GM21737 (cell line): Measurements from ENCODE around the gene PRM1.
"Not testable (repeated sequence)": the region's sequence is repeated elsewhere in the genome, so short reads cannot be mapped to it uniquely, and the experiment has no call there.

Experiments
- ATAC-seq: cut with Tn5 transposase; IDR thresholded peaks from one replicate; pipeline ENCODE4 v1.9.1; 2021; ENCODE audit warnings: mild to moderate bottlenecking, moderate library complexity; ENCODE audit not compliant: unreplicated experiment

Gene PRM1

GRCh38 chr16:11298143-11298900 is 17.2 kb upstream of the PRM1 start:
- ATAC-seq = no peak

- ATAC-seq = peak; percentile 74
These were observed 16.5 kb upstream of the PRM1 start for GRCh38 chr16:11297492-11298142.

- ATAC-seq = no peak
These were observed 15.8 kb upstream of the PRM1 start for GRCh38 chr16:11296706-11297491.

GRCh38 chr16:11296351-11296705 is 15.2 kb upstream of the PRM1 start:
- ATAC-seq = no peak

- no peak for ATAC-seq
These were observed 14.5 kb upstream of the PRM1 start for GRCh38 chr16:11295672-11296071.

- ATAC-seq = no peak
These were observed 11.1 kb upstream of the PRM1 start for GRCh38 chr16:11292076-11292748.

- no peak for ATAC-seq
These were observed 10.1 kb upstream of the PRM1 start for GRCh38 chr16:11291091-11291703.

GRCh38 chr16:11290102-11290893 is 9.2 kb upstream of the PRM1 start:
- no peak for ATAC-seq

GRCh38 chr16:11289696-11290095 is 8.6 kb upstream of the PRM1 start:
- ATAC-seq = not testable (repeated sequence)

- no peak for ATAC-seq
These were observed 8.1 kb upstream of the PRM1 start for GRCh38 chr16:11289202-11289601.

GRCh38 chr16:11285842-11286241 is 4.7 kb upstream of the PRM1 start:
- no peak for ATAC-seq

GRCh38 chr16:11283820-11284248 is 2.7 kb upstream of the PRM1 start:
- no peak for ATAC-seq

- no peak for ATAC-seq
These were observed 2.2 kb downstream of the PRM1 start for GRCh38 chr16:11278681-11279628.

GRCh38 chr16:11277607-11278337 is 3.4 kb downstream of the PRM1 start:
- no peak for ATAC-seq

GRCh38 chr16:11276896-11277593 is 4.1 kb downstream of the PRM1 start:
- ATAC-seq = no peak

GRCh38 chr16:11276143-11276895 is 4.8 kb downstream of the PRM1 start, which contains the start of gene PRM2:
Gene PRM2 (minus strand): TSS chr16:11276480. CDS start chr16:11276370, 110 bp downstream.
- no peak for ATAC-seq

- ATAC-seq = no peak
These were observed 6.2 kb downstream of the PRM1 start for GRCh38 chr16:11274964-11275363.
